Rectal smooth muscle tissue (tissue), 1 donor: ENCODE data around the gene LAT.
"Not testable (repeated sequence)": the region's sequence is repeated elsewhere in the genome, so short reads cannot be mapped to it uniquely, and the experiment has no call there.

Source experiments
- H3K27ac ChIP-seq: one replicate; pipeline ENCODE4 v1.7.0; 2013; ENCODE audit warnings: low read depth, low read length, inconsistent platforms
- H3K27me3 ChIP-seq: one replicate; pipeline ENCODE4 v1.7.0; 2013; ENCODE audit warnings: low read length; ENCODE audit not compliant: control insufficient read depth, insufficient read depth
- H3K36me3 ChIP-seq: one replicate; pipeline ENCODE4 v1.7.0; 2013; ENCODE audit warnings: low read length; ENCODE audit not compliant: control insufficient read depth, insufficient read depth
- H3K4me1 ChIP-seq: one replicate; pipeline ENCODE4 v1.7.0; 2013; ENCODE audit warnings: low read length; ENCODE audit not compliant: control insufficient read depth, insufficient read depth
- H3K4me3 ChIP-seq: one replicate; pipeline ENCODE4 v1.7.0; 2013; ENCODE audit warnings: low read length
- H3K9ac ChIP-seq: one replicate; pipeline ENCODE4 v1.7.0; 2013; ENCODE audit warnings: low read length

Gene LAT

DNA sequence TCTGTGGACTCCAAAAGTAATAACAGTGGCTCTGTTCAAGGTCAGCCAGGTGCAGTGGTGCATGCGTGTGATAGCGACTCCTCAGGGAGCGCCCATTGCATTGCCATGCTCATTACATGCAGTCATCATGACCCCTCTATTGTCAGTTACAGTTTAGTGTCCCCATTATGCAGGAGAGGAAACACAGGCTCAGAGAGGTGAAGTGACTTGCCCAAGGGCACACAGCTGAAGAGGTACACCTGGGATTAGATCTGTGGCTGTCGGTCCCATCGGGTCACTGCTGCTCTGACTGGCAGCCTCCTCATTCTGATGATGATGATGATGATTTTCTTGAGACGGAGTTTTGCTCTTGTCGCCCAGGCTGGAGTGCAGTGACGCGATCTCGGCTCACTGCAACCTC lies 7.6 kb downstream of the LAT start:
- Histone ChIP-seq H3K9ac (no peak overlapping the region), H3K4me3 (no peak overlapping the region), H3K27ac (no peak overlapping the region), H3K36me3 (no peaks in the 10 kb centered on the region), H3K4me1 (no peaks in the 10 kb centered on the region), H3K27me3 (no peaks in the 10 kb centered on the region)

- H3K4me3 ChIP-seq = no peak overlapping the region
- H3K4me1 ChIP-seq = no peaks in the 10 kb centered on the region
- H3K9ac ChIP-seq = no peak overlapping the region
- no peaks in the 10 kb centered on the region for H3K36me3 ChIP-seq
- no peaks in the 10 kb centered on the region for H3K27me3 ChIP-seq
- no peak overlapping the region for H3K27ac ChIP-seq
These were observed 14.0 kb downstream of the LAT start for GRCh38 chr16:28998837-28999236.

DNA sequence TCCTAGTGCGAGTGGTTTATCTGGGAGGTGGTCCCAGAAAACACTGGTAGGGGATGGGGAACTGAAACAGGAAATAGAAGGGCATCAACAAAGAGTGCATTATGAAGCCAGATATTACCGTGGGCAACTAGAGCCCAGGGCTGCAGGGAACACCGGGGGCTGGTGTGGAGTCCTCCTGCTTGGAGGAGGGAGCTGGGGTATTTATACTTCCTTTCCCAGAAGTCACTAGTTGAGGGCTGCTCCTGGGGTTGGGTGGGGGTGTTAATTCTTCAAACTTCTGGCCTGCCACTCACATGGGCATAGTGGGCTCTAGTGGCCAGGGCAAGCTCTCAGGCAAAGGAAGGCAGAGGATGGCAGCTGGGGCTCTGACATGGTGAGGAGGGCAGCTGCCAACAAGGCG lies 14.7 kb downstream of the LAT start:
- Histone ChIP-seq H3K4me1 (no peaks in the 10 kb centered on the region), H3K36me3 (no peaks in the 10 kb centered on the region), H3K4me3 (no peak overlapping the region), H3K9ac (no peak overlapping the region), H3K27me3 (no peaks in the 10 kb centered on the region), H3K27ac (no peak overlapping the region)

GRCh38 chr16:29000019-29000418 lies 15.2 kb downstream of the LAT start:
- Histone ChIP-seq H3K9ac (no peak overlapping the region), H3K36me3 (no peaks in the 10 kb centered on the region), H3K4me1 (no peaks in the 10 kb centered on the region), H3K27ac (no peak overlapping the region), H3K27me3 (no peaks in the 10 kb centered on the region), H3K4me3 (no peak overlapping the region)

DNA sequence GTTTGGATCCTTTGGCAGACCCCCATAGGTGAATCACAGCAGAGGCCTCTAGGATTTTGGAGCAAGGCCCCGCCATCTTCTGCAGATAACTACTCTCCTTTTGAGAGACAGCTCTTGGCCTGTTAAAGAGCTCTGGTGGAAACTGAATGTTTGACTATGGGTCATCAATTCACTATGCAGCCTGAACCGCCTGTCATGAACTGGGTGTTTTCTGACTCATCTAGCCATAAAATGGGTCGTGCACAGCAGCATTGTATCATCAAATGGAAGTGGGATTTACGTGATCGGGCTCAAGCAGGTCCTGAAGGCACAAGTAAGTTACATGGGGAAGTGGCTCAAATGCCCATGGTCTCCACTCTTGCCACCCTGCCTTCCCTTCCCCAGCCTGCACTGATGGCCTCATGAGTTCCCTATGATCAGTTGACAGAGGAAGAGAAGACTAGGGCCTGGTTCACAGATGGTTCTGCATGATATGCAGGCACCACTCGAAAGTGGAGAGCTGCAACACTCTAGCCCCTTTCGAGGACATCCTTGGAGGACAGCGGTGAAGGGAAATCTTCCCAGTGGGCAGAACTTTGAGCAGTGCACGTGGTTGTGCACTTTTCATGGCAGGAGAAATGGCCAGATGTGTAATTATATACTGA lies 19.8 kb downstream of the LAT start:
- not testable (repeated sequence) for H3K9ac ChIP-seq, H3K27ac ChIP-seq, H3K4me1 ChIP-seq, H3K27me3 ChIP-seq, H3K36me3 ChIP-seq, H3K4me3 ChIP-seq

DNA sequence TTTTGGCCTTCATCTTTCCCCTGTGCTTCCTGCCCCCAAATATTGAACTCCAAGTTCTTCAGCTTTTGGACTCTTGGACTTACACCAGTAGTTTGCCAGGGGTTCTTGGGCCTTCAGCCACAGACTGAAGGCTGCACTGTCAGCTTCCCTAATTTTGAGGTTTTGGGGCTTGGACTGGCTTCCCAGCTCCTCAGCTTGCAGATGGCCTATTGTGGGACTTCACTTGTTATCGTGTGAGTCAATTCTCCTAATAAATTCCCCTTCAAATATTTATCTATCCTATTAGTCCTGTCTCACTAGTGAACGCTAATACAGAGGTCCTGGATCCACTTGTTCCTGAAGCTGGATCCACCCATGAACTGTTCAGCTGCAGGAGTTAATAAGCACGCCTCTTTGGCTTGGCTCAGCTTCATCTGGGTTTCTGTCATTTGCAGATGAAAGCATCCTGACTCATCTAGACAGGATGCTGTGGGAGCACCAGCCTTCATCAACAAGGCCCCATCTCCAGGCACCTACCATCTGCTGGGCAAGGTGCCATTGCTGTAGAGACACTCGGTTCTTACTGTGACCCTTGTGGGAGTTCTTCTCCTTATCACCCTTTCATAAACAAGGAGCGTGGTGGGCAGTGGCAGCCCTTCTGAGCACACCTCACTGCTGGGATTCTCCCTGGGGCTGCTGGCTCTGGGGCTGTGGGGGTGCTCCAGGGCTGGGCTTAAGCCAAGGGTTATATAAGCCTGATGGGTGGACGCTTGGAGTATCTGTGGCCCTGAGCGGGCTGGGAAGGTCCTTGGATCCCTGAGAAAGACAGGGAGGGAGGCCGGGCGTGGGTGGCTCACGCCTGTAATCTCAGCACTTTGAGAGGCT lies 23.1 kb downstream of the LAT start:
- Histone ChIP-seq H3K9ac (no peak overlapping the region), H3K36me3 (no peaks in the 10 kb centered on the region), H3K4me3 (no peak overlapping the region), H3K27ac (no peak overlapping the region), H3K27me3 (no peaks in the 10 kb centered on the region), H3K4me1 (no peaks in the 10 kb centered on the region)

DNA sequence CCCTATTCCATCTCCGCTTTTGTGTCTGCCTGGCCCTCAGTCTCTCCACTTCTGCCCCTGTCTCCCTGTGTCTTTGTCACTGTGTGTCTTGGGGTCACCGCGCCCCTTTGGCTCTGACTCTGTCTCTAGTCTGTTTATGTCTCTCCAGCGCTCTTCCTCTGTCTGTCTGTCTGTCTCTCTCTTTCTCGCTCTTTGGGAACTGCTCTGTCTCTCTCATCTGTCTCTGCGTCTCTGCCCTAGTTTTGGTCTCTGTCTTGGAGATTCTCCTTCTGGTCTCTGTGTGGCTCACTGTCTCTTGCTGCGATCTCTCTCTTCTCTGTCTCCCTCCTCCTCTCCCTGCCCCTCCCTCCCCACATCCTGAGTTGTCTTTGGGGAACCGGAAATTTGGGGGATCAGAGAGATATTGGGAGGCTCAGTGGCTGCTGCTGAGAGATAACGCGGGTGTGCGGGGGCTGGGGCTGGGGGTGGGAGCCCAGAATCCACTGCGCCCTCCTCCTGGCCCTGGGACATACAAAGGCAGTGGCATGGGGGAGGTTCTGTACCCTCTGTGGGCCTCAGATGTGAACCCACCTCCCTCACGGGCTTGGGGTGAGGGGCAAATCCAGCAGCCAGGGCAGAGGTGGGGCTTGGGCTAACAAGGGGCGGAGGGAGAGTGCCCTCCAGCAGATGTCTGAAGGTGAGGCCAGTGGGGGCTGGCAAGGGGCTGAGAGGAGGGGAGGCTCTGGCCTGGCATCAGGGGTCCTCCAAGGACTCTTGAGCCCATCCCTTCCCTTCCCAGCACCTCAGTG lies 24.4 kb downstream of the LAT start:
- no peaks in the 10 kb centered on the region for H3K27me3 ChIP-seq
- no peaks in the 10 kb centered on the region for H3K4me1 ChIP-seq
- H3K4me3 ChIP-seq = no peak overlapping the region
- no peaks in the 10 kb centered on the region for H3K36me3 ChIP-seq
- H3K9ac ChIP-seq = no peak overlapping the region
- no peak overlapping the region for H3K27ac ChIP-seq

GRCh38 chr16:29009838-29010166 lies 24.9 kb downstream of the LAT start:
- Histone ChIP-seq H3K27ac (no peak overlapping the region), H3K4me3 (no peak overlapping the region), H3K36me3 (no peaks in the 10 kb centered on the region), H3K9ac (no peak overlapping the region), H3K4me1 (no peaks in the 10 kb centered on the region), H3K27me3 (no peaks in the 10 kb centered on the region)

DNA sequence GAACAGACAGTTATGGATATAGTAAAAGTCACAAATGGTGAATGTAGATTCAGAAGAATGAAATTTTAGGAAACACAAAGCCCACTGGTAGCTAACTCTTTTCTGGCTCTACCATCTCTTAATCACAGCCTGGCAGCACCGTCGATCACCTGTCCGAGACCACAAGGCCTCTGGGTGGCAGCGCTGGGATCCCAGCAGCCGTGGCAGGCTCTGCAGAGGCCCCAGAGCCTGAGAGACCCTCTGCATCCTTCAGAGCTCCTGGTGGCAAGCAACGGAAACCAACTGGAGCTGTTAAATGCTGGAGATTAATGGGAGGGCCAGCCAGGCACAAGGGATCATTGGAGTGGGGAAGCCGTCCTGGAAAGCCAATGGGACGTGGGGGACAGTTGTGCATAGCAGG lies 26.3 kb downstream of the LAT start:
- H3K4me3 ChIP-seq = no peak overlapping the region
- H3K36me3 ChIP-seq = no peaks in the 10 kb centered on the region
- no peaks in the 10 kb centered on the region for H3K27me3 ChIP-seq
- H3K9ac ChIP-seq = no peak overlapping the region
- no peak overlapping the region for H3K27ac ChIP-seq
- no peaks in the 10 kb centered on the region for H3K4me1 ChIP-seq

DNA sequence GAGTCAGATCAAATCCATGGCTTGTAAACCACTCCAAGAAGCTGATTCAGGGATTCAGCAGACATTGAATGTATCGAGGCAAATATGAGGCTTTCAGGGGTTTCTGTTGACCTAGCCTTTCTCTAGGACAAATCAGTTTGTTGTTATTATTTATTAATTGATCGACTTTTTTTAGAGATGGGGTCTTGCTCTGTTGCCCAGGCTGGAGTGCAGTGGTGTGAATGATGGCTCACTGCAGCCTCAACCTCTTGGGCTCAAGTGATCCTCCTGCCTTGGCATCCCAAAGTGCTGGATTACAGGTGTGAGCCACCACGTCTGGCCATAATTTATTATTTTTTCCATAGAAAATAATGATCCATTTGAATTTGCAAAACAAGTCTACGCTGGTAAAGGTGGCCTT lies 27.0 kb downstream of the LAT start:
- no peaks in the 10 kb centered on the region for H3K27me3 ChIP-seq
- no peaks in the 10 kb centered on the region for H3K4me1 ChIP-seq
- no peaks in the 10 kb centered on the region for H3K36me3 ChIP-seq
- H3K4me3 ChIP-seq = no peak overlapping the region
- H3K9ac ChIP-seq = no peak overlapping the region
- no peak overlapping the region for H3K27ac ChIP-seq

GRCh38 chr16:29012913-29013553 lies 28.2 kb downstream of the LAT start:
- Histone ChIP-seq H3K4me3 (no peak overlapping the region), H3K4me1 (no peaks in the 10 kb centered on the region), H3K36me3 (no peaks in the 10 kb centered on the region), H3K27ac (no peak overlapping the region), H3K27me3 (no peaks in the 10 kb centered on the region), H3K9ac (no peak overlapping the region)

- Histone ChIP-seq H3K9ac (no peak overlapping the region), H3K27ac (no peak overlapping the region), H3K4me3 (no peak overlapping the region), H3K4me1 (no peaks in the 10 kb centered on the region), H3K27me3 (no peaks in the 10 kb centered on the region), H3K36me3 (no peaks in the 10 kb centered on the region)
These were observed 29.8 kb downstream of the LAT start for GRCh38 chr16:29014561-29015069.
